HG02678 (cell line): Measurements from ENCODE around the gene PPP2R1B.
"Not testable (repeated sequence)": the region's sequence is repeated elsewhere in the genome, so short reads cannot be mapped to it uniquely, and the experiment has no call there.

Experiments
- ATAC-seq: cut with Tn5 transposase; IDR thresholded peaks from one replicate; pipeline ENCODE4 v1.9.1; 2021; ENCODE audit warnings: mild to moderate bottlenecking, moderate library complexity; ENCODE audit not compliant: unreplicated experiment

The PPP2R1B gene

GRCh38 chr11:111784311-111784710, 18.1 kb upstream of the PPP2R1B start:
- not testable (repeated sequence) for ATAC-seq

- no peak for ATAC-seq
Measured at GRCh38 chr11:111782109-111782741, 16.0 kb upstream of the PPP2R1B start.

DNA sequence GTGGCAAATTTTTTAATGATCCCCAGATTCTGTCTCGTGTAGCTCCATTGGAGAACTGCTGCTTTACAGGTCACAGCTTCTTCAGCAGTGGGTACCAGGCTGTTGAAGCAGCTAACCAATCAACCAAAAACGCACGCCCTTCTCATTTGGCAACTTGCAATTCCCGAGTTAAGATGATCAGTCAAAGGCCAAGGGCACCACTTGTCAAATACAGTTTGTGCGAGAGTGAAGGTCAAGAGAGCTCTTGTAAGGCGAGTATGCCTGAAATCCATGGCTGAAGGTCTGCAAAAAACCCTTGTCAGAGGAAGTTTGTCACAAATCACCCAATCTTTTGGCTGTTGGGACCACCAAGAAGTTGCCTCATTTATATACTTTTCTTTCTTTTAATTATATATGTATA, 12.9 kb upstream of the PPP2R1B start:
- ATAC-seq = no peak

DNA sequence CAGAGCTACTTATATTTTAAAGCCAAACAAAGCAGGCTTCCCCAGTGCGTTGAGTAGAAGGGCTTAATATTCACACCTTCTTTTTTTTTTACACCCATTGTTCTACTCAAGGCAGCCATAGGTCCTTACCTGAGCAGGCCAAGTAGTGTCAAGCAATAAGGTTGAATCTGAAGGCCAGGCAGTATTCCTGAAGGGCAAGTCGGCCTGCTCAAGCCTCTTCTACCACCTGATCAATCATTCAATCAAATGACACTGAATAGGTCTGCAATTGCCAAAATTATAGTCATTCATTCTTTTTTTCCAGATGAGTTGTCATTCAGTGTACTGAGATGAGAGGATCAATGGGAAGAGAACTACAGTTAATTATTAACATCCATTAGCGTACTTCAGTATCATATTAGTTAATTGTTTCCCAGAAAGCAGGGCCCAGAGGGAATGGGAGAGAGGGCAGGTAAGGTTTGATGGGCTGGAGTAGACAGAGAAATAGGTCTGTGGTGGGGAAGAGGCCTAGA, 11.9 kb upstream of the PPP2R1B start:
- ATAC-seq = no peak

GRCh38 chr11:111777094-111778046, 11.2 kb upstream of the PPP2R1B start:
- ATAC-seq = peak; percentile 68

DNA sequence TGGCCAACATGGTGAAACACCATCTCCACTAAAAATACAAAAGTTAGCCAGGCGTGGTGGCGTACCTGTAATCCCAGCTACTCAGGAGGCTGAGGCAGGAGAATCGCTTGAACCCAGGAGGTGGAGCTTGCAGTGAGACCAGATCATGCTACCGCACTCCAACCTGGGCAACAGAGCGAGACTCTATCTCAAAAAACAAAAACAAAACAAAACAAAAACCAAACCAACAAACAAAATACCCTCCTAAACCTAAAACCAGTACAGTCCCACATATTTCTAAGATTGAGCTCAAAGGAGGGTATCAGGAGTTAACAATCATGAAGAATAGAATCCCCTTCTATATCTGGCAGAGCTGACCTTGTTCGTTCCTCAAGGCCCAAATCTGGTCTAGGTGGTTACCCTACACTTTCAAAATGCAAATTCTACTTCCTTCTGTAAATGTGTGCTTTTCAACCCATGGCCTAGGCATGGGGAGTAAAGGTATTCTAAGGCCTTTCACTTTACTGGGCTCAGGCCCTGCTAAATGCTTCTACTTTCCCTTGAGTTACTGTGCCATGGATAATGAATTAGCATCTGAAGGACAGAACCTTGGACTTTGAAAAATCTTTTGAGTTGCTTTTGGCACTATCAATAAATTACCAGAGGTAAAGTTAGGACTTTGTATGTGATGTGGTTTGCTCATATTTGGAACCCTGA, 10.4 kb upstream of the PPP2R1B start:
- peak; percentile 97 for ATAC-seq

- no peak for ATAC-seq
Measured at GRCh38 chr11:111774955-111775710, 8.9 kb upstream of the PPP2R1B start.

GRCh38 chr11:111772535-111772934, 6.3 kb upstream of the PPP2R1B start:
- ATAC-seq = no peak

DNA sequence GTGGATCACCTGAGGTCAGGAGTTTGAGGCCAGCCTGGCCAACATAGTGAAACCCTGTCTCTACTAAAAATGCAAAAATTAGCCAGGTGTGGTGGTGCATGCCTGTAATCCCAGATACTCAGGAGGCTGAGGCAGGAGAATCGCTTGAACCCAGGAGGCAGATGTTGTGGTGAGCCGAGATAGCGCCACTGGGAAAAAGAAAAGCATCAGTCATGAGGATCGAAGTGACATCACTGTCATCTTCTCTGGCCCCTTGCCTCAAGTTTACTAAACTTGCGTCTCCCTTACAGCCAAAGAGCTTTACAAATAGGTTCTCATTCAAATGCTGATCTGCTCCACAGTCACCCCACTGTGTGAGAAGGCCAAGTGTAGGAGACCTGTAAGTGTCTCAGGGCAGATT, 5.0 kb upstream of the PPP2R1B start:
- not testable (repeated sequence) for ATAC-seq

DNA sequence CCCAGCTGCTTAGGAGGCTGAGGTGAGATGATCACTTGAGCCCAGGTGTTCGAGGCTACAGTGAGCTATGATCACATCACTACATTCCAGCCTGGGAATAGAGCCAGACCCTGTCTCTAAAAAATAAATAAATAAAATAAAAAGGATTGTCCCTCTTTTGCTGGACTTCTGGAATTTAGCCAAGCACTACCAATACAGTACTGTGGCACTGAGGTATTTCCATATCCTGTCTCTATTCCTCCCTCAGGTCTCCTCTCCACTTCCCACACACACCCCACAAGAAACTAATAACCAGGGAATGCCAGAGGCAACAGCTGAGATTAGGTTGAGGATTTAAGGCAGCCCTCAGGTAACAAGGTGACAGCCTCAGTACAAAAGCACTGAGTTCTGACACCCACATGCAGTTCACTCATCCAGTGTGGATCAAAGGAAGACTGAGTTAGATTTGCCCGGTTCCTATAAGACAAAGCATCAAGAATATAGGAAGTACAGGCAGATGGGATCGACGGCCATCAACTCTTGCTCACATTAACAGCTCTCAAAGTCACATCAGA, 4.5 kb upstream of the PPP2R1B start:
- no peak for ATAC-seq

- no peak for ATAC-seq
Measured at GRCh38 chr11:111766834-111767142, 599 bp upstream of the PPP2R1B start.

DNA sequence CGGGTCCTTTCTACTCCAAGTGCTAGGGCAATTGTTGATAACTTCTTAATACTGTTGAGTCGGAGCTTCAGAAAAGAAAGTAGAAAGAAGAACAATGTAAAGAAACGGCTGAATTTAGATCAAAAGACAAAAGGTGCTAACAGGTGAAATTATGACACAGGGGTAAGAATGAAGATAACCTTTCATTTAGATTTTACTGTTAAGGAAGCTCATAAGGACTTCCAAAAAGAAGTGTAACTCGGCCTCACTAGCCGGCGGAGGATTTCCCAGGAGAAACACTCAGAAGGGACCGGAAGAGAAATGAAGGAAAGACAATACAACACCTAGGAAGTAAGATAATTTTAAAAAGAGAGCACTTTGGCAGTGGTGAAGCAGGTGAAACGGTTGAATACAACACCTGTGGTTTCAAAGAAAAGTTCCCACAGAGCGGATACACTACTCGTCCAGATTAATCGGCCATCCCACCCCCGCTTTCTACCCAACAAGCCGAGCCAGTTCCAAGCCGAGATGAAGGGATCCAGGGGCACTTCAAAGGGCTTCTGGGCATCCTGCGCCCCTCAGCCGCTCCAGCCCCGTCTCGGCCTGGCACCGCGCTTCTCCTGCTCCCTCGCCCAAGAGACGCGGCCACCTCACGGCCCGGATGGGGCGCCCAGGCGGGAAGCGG, 737 bp downstream of the PPP2R1B start:
- ATAC-seq = peak; percentile 37

DNA sequence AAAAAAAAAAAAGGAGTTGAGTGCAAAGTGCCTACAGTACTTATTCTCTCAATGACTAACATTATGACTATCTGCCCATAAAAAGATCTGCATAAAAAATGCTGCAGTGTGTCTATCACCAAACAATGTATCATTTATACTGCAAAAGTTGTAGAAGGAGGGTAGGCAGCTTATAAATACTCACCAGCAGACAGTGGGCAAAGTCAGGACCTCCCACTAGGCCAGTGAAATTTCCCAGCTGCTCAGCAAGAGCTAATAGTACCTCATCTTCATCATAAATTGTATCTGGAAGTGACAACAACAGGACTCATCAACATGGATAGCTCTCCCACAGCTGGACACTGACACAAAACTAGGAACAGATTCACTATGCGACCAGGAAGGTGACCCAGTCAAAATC, 1.6 kb downstream of the PPP2R1B start:
- ATAC-seq = no peak

DNA sequence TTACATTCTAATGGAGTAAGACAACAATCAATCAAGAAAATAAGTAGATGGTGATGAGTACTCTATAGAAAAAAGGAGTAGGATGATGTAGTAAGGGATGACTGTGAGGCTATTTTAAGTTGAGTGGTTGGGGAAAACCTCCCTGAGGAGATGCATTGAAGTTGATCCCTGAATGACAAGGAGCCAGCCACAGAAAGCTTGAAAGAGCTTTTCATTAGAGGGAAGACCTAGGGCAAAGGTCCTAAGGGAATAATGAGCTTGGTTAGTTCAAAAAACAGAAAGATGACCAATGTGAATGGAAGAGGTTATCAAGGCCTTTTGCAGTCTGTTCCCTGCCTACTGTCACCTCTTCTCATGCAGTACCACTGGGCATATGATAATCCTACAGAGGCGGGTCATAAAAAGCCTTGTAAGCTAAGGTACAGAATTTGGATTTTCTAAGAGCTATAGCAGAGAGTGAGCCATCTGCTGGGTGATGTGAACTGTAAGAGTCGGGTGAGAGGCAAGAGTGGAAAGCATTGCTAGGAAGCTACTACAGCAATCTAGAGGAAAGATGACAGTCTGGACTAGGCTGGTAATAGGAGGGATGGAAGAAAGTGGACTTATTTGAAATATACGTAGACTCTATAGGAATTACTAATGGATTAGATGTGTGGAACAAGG, 3.1 kb downstream of the PPP2R1B start:
- no peak for ATAC-seq

- ATAC-seq = no peak
Measured at GRCh38 chr11:111762526-111762925, 3.7 kb downstream of the PPP2R1B start.

DNA sequence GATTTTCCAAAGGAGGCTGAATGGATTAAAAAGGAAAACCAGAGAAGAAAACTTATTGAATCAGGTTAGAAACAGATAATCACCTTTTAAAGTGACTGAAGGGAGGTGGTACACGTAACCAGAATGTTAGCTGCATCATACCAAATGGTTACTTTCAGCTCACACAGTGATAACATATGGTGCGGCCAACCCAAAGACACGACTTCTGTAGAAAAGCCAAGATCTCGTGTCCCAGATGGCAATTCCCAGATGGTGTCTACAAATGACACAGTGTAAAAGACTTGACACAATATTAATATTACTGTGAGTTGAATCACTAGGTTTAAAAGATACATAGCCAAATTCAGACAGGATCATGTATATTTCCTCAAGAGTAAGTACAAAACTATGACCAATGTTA, 5.2 kb downstream of the PPP2R1B start:
- no peak for ATAC-seq

DNA sequence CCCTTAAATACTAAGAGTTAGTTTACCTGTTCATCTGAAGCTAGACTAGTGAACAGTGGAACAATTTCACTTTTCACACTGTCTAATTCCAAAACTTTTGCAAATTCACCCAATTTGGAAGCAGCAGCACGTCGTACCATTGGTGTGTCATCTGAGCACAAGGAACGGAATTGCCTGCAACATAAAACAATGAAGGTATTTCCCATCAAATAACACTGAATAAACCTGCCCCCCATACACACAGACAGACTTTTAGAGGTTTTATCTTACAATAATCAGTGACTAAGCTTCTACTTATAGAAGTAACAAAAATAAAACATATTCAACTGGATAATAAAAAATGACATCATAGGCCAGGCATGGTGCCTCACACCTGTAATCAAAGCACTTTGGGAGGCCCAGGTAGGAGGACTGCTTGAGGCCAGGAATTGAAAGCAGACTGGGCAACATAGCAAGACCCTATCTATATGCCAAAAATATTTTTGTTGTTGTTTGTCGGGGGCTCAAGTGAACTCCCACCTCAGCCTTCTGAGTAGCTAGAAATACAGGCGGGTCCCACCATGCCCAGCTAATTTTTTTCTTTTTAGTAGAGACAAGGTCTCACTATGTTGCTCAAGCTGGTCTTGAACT, 6.3 kb downstream of the PPP2R1B start:
- no peak for ATAC-seq

DNA sequence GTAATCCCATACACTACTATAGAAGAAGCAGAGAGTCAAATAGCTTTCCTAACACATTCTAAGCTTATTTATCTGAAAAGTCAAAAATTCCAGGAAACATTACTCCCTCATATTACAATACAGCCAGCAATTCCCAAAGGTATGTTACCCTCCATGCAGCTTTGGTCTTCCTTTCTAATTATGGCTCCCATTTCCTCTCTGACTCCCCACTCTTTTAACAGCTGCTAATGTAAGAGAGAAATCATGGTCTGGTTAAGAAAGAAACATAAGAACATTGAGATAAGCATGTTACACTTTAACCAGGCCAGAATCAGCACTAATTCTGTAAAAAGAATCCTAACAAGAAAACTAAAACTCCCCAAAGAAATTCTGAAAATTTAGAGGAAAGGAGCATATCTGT, 6.8 kb downstream of the PPP2R1B start:
- ATAC-seq = no peak

DNA sequence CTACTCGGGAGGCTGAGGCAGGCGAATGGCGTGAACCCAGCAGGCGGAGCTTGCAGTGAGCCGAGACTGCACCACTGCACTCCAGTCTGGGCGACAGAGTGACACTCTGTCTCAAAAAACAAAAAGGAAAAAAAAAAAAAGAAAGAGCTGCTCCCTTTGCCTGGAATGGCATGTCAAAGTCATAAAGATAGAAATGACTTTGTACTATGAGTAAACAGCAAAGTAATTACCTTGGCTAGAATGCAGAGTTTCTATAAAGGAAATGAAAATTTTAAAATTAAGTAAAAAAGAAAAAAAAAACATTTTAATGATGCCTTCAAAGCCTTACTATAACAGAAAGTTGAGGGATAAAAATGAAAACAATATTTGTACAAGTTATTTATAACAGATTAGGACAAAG, 10.1 kb downstream of the PPP2R1B start:
- no peak for ATAC-seq
